RPMI8226 (cell line): ENCODE results near the gene PBX4.

Experiments
- DNase-seq: peaks from one replicate; pipeline ENCODE4 v3.0.0-alpha.2; 2015

The PBX4 gene

DNA sequence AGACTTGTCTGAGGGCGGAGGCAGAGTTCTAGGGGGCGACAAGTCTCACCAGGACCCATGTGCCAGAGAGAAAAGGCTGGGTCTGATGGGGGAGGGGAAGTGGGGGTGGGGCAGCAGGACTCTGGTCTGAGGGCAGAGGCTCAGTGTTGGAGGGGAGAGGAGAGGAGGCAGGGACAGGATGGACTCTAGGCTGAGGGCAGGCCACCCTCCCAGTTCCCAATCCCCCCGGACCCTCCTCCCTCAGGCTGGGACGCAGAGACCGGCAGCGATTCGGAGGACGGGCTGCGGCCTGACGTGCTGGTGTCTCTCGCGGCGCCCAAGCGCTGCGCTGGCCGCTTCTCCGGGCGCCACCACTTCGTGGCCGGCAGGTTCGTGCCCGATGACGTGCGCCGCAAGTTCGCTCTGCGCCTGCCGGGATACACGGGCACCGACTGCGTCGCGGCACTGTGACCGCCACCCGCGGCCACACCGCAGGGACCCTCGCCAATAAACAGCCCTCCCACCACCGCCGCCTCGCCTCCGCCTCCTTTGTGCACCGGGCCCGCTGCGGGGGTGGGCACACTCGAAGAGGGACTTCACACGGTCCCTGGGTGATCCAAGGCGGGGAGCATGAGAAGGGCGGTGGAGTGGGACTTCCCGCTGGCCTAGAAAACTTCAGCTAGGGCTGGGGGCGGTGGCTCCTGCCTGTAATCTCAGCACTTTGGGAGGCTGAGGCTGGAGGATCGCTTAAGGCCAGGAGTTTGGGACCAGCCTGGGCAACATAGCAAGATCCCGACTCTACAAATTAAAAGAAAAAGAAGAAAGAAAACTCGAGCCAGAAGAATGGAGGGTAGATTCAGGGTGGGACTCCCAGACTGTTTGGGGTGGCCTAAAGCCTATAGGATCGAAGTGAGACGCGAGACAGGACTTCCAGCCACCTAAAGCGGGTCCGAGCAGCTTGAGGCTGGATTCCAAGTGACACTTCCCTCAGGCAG lies 81.1 kb downstream of the PBX4 start:
- DNase-seq = no peak

DNA sequence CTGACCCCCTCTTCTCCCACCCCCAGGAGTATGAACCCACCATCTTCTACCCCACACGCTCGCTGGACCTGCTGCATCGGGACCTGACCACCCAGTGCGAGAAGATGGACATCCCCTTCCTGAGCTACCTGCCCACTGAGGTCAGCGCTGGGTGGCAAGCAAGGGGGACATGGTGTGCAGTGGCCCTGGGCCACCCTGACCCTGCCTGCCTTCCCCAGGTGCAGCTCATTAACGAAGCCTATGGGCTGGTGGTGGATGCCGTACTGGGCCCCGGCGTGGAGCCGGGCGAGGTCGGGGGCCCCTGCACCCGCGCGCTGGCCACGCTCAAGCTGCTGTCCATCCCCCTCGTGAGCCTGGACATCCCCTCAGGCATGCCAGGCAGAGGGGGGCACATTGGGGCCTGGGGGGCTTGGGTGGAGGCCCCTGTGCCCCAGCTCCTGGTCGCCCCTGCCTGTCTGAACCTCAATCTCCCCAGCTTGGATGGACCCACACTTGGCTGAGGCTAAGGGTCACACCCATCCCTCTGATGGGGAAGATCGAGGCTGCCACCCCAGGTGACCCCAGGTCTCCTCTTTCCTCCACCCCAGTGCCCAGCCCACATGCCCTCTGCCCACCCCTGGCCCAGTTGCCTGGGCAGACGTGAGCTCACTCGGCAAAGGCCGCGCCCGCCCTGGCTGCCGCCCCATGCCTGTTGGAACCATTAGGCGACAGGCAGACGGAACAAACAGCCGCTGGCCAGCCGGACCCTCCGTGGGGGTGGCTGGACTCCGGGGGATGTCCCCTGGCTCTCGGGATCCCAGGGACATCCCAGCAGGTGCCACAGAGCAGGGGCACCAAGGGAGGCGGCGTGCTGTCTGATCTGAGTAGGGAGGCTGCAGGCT lies 82.9 kb downstream of the PBX4 start:
- no peak for DNase-seq

DNA sequence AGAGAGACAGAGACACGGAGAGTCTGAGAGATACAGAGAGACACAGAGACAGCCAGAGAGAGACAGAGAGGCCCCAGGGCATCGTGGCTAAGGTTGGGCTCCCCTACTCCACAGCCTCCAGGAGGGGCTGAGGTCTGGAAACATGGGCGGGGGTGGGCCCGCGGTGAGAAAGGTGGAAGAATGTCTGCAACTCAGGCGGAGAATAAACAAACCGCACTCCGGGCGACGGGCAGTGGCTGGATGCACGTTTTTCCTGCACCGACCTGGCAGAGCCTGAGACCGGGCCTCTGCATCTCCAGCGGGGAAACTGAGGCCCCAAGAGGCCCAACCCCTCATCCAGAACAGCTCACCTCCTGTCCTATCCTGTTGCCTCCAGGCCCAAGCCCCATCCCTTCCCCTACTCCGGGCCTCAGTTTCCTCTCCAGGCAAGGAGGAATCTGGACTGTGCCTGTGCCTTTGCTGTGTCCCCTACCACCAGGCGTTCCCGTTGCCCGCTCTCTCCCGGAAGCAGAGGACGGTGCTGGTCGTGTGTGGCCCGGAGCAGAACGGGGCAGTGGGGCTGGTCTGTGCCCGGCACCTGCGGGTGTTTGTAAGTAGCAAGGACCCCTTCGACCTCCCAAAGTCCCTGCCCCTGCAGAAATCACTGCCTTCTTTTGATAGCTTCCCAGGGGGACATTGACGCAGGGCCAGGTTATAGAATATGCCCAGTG lies 83.8 kb downstream of the PBX4 start:
- DNase-seq = no peak

DNA sequence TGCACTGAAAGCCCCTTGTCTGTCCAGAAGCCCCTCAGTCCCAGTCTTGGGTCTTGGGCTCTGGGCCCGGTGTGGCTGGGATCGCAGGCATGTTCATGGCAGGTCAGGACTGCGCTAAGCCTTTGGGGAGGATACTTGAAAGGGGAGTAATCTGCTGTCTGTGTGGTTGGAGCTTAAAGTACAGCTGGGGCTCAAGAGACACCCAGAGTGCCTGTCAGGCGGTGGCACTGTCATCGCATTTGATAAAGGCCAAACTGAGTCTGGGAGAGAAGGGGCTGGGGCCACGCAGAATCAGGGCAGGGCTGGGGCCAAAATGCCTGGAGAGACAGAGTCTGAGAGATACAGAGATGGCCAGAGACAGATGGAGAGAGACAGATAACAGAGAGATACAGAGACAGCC lies 84.6 kb downstream of the PBX4 start:
- no peak for DNase-seq

DNA sequence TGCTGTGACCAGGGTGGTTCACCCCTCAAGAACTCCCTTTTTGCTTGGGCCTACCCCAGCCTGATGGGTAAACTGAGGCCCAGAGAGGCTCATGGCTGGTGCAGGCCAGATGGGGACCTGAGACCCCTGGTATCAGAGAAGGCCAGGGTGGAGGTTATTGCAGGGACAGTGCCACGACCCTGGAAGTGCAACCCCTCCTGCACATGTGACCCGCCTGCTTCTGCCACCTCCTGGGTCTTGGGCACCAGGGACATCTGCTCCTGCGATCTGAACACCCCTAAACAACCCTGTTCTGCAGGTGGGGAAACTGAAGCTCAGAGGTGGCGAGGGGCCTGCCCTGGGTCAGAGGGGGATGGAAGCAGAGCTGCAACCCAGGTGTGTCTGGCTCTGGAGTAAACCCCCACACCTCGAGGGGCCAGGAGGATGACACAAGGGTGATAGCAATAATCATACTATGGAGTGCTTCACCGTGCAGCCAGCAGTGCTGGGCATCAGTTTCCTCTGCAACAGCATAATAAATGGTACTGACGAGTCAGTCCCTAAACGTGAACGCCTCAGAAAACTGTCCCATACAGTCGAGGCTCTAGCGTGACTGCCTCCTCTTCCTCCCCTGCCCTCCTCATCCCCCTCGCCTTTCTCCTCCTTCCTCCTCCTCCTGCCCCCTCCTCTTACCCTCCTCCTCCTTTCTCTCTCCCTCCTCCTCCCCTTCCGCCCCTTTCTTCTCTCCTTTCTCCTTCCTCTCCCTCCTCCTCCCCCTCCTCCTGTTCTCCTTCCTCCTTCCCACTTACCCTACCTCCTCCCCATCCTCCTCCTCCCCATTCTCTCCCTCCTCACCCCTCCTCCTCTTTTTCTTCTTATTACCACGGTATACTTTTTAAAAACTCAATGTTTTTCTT lies 85.4 kb downstream of the PBX4 start:
- DNase-seq = no peak

DNA sequence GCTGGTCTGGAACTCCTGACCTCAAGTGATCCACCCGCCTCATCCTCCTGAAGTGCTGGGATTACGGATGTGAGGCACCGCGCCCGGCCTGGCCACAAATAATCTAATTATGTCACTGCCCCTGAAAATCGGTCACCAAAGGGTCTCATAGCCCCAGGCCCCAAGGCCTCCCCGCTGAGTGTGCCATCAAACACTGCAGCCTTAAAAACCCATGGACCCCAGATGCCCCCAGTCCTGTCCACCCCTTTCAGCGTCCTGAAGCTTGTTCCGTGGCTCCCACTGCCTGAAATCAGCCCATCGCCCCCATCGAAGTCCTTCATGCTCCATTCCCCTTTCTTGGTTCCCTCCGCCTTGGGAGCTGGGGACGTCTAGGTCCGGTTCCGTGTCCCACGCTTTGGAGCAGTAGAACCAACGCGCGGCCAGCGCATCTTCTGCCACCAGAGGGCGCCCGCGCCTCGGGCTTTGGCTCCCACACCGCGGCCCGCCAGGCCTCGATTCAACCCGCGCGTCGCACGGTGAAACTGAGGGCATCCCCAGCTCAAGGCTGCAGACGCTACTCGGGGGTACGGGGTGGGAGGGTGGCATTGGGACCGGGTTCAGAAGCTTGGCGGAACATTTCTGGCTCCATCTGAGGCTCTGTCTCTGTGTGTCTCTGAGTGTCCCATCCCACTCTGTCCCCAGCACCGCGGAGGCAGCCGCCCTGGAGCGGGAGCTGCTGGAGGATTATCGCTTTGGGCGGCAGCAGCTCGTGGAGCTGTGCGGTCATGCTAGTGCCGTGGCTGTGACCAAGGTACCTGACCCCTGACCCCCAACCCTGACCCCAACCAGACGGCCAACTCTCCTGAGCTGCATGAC lies 86.3 kb downstream of the PBX4 start:
- DNase-seq = peak; percentile 82

DNA sequence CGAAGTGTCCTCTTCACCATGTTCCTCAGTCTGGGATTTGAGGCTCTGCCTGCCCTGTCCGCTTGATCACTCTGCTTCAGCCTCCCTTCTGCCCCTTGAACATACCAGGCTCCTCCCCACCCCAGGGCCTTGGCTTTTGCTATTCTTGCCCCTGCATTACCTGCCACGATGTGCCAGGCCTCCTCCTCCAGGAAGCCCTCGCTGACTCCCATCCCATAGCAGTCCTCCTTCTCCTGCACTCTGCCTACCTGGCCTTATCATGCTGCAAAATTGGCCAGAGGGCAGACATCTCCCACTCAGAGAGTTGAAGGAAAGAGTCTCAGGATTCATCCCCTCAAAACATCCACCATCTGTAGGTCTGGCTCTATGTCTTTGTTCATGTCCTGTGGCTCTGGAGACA lies 87.6 kb downstream of the PBX4 start:
- DNase-seq = no peak

DNA sequence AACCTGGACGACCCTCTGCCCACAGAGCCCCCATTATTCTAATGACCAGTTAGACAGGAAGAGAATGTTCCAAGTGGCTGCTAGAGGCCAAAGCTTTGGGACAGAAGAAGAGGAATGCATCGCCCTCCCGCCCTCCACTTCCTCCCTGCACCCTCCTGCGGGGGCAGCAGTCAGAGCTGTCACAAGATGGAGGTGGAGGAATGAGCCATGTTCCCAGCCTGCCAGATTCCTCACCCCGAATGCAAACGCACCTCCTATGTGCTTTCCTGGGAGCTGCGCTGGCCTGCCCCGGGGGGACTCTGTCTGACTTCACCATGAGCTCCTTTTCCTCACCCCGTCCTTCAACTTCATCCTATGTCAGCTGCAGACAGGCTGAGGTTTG lies 88.1 kb downstream of the PBX4 start:
- DNase-seq = no peak

DNA sequence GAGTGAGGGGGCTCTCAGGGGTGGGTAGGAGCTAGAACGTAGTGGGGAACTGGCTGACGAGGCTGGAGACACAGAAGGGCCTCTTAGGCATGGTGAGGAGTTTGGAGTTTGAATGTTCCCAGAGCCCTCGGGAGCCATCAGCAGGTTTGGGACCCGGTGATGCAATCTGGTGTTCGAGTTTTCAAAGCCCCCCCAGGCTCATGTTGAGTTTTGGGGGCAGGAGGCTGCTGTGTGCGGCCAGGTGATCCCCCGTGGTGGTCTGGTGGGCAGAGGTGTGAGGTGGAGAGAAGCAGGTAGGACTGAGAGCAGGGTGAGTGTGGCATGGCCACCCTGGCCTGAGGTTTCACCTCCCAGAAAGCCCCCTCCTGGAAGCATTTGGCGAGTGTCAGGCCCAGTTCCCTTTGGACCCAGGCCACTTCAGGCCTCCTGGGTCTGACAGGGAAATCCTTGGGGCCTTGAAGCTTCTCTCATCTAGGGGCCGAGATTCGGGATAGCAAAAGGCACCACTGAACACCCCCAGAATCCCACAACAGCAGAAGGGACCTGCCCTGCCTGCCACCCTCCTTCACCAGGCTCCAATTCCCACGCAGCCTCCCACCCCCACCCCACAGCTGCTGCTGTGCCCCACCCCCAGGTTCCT lies 88.6 kb downstream of the PBX4 start:
- DNase-seq = no peak

DNA sequence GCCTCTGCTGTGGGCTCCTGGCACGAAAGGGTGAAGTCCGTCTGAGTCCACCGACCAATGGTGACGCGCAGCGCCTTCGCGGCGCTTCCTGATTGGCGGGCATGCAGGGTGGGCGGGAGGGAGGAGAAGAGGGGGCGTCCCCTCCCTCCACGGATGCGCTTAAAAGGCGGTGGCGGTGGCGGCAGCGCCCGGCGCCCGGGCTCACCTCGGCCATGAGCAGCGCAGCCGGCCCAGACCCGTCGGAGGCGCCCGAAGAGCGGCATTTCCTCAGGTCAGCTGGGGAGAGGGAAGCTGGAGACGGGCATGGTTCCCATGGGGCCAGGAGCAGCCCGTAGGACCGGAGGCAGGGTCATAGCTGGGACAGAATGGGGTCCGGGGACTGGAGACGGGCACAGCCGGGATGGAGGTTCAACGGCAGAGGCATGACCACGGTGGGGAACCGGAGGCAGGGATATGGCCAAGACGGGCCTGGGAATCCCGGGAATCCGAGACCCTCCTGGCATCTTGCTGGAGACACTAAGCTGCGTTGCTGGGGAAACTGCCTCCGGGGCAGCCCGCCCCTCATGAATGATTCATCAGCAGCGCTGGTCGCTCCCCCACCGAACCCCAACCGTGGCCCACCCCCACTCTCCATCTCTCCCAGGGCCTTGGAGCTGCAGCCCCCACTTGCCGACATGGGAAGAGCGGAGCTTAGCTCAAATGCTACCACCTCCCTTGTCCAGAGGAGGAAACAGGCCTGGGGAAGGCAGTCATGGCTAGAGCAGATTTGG lies 89.6 kb downstream of the PBX4 start, which contains the start of gene YJEFN3:
Gene YJEFN3 (plus strand): TSS at position 191 of the 770 bp plus-strand sequence. CDS start 22 bp downstream, at position 213.
- DNase-seq = no peak

DNA sequence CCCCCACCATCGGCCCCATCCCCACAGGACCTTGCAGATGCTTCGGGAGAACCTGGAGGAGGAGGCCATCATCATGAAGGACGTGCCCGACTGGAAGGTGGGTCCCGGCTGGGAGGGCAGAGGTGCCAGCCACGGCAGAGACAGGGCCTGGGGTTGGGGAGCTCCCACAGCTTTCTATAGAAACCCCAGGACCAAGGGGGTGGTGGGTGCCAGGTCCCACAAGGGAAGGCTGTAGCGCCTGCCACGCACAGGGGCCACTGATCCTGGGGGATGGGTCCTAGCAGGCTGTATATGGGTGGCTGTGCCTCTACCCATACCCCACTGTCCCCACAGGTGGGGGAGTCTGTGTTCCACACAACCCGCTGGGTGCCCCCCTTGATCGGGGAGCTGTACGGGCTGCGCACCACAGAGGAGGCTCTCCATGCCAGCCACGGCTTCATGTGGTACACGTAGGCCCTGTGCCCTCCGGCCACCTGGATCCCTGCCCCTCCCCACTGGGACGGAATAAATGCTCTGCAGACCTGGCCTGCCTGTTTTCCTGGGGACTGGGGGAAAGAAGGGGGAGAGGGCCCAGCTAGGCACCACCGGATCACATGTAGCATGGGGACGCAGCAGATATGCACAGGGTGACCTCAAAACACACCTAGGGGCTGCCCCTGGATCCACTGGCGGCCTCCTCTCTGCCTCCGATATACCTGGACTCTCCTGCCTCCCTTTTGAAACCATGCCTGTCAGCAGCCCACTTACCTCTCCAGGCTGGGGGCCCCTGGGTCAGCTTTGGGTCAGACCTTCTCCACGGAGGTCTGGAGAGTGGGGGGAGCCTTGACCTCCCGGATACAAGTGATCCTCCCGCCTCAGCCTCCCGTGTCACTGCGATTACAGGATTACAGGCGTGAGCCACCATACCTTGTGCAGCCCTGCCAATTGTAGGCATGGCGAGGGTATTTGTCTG lies 90.5 kb downstream of the PBX4 start:
- no peak for DNase-seq

DNA sequence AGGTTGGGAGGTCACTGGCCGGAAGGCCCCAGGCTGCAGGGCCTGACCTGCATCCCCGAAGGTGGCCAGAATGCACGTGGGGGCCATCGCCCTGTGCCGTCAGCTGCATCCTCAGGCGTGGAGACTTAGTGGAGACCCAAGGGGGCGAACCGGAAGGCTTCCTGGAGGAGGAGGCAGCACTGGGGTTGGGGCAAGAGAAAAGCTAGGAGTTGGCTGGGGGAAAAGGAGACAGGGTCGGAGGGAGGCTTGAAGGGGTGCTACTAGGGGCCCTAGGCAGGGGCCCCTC lies 91.2 kb downstream of the PBX4 start:
- DNase-seq = no peak

DNA sequence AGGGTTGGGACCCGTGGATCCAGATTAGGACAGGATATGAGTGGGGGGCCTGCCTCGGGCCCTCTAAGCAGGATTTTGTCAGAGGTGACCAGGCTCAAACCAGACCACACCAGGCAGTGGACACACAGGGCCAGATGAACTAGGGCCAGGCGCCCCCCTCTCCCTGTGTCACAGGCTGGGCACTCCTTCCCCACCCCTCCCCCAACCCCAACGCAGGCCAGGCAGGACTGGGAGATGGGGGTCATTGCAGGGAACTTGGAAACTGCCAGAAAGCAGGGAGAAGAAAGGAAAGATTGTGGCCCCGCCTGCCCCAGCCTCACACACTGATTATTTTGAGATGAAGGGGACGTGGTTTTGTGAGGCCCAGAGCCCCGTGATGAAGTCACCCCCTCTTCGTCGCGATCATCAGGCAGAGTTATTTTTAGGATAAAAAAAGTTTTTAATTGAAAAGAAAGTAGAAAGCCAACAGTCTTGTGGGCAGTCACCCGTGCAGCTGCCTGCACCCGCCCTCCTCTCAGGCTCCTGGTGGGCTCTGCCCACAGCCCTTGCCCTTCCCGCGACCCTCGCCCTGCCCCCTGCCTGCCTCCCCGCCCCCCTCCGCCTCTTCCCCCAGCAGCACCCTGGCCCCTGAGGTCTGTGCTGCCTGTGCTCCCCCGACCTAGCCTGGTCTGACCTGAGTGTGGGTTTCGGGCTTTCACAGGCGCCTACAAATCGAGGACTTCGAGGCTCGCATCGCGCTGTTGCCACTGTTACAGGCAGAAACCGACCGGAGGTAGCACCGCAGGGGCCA lies 91.7 kb downstream of the PBX4 start:
- DNase-seq = no peak

DNA sequence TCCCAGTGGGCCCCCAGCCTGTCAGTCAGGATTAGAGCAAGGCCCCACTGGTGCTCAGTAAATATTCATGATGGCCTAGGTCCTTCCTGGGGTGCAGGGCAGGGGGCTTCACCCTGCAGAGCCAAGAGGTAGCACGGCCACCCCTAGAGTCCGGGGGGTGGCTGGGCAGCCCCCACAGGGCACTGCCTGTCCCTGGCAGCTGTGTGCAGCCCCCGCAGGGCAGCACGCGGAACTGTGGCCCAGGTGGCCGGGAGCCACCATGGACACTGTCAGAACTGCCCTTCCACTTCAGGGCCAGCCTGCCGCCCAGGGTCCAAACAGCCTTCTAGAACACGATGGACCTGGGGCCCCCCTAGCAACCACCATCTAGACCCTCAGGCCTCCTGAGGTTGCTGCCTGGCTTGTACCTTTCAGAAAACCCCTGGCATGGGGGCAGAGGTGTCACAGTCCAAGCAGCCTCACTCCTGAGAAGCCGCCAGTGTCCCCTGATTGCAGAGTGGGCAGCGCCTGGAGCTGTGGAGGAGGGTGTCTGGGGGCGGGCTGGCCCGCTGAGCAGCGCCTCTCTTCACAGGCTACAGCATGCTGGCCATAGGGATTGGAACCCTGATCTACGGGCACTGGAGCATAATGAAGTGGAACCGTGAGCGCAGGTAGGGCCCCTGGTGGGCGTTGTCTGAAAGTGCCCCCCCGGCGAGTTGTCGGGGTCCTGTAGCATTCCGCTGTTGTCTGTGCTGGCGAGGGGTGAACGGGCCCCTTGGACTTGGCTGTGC lies 92.7 kb downstream of the PBX4 start:
- no peak for DNase-seq

DNA sequence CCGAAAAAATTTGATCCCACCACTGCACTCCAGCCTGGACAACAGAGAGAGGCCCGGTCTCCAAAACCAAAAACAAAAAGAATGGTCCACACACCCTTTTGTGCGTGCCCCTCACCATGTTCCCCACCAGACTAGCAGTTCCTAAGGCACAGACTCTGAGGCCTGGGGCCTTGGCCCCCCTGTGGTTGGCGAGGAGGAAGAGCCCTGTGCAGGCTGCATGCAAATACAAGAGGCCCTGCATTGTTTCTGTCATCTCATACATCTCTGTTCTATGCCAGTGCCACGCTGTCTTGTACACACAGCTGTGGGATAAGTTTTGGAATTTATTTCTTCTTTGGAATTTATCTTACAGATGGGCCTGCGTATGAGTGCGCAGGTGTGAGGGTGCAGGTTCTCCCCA lies 94.4 kb downstream of the PBX4 start:
- DNase-seq = no peak

DNA sequence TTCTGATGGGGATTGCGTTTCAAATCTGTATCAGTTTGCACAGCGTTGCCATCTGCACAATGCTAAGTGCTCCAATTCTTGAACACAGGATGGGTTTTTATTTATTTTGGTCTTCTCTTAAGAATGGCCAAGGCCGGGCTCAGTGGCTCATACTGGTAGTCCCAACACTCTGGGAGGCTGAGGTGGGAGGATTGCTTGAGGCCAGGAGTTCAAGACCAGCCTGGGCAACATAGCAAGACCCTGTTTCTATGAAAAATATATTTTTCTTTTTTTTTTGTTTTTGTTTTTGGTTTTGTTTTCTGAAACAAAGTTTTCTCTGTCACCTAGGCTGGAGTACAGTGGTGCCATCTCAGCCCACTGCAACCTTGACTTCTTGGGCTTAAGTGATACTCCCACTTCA lies 95.3 kb downstream of the PBX4 start:
- no peak for DNase-seq

DNA sequence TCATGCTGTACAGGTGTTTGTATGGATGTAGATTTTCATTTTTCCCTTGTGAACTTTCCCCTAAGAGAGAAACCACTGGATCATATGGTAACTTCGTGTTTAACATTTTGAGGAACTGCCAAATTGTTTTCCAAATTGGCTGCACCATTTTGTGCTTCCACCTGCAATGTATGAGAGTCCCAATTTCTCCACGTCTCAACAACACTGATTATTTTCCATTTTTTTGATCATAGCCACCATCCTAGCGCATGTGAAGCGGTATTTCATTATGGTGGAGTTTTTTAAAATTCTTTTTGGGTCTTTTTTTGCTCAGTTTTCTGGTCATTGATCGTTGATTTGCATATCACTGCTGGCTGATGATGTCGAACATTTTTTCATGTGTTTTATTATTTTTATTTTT lies 97.5 kb downstream of the PBX4 start:
- no peak for DNase-seq
